Esophagus squamous epithelium (tissue), 5 donors: ENCODE results near the gene KCNN3. TPM values are rescaled to one million over a fixed set of nuclear protein-coding genes. Genes with fewer than 3 reads are reported as not detected.

Source experiments
- DNase-seq: peaks from one replicate; lab custom pipeline; 2025; lab: John Stamatoyannopoulos, UW
- H3K27ac ChIP-seq, 4 donors: fragments of 200-600 bp; sonication (generic); one replicate each; pipeline ENCODE4 v1.5.1; 2016 to 2019; ENCODE audit warnings: mild to moderate bottlenecking in 1 of 4
- H3K27me3 ChIP-seq, 4 donors: fragments of 200-600 bp; sonication (generic); 1 replicate in 3 of 4; 2 replicates in 1 of 4; pipeline versions ENCODE4 v1.5.1 to v1.6.0; 2017 to 2021; ENCODE audit warnings: antibody characterized with exemption in 1 of 4
- H3K36me3 ChIP-seq, 3 donors: fragments of 200-600 bp; sonication (generic); one replicate each; pipeline ENCODE4 v1.5.1; 2016 to 2019
- H3K4me1 ChIP-seq, 3 donors: fragments of 200-600 bp; sonication (generic); one replicate each; pipeline ENCODE4 v1.5.1; 2017 to 2019
- H3K4me3 ChIP-seq, 4 donors: fragments of 200-600 bp; sonication (generic); 1 replicate in 3 of 4; 2 replicates in 1 of 4; pipeline ENCODE4 v1.5.1; 2016 to 2019; ENCODE audit warnings: mild to moderate bottlenecking in 2 of 4, moderate library complexity in 1 of 4
- H3K9me3 ChIP-seq, 3 donors: fragments of 200-600 bp; sonication (generic); one replicate each; pipeline ENCODE4 v1.5.1; 2016 to 2019
- POLR2A ChIP-seq, 4 donors: fragments of 450-650 bp; IDR thresholded peaks; one replicate each; pipeline ENCODE4 v1.6.1; 2017; ENCODE audit warnings: antibody characterized with exemption in 4 of 4, mild to moderate bottlenecking in 4 of 4, moderate library complexity in 3 of 4
- WGBS, 2 donors: methylation state at CpG; one replicate each; pipeline ENCODE4 v1.1.5; 2018; 5-methylcytosine and 5-hydroxymethylcytosine counted together
- intact Hi-C: fragments of 100-400 bp; cut with DNase I; formaldehyde crosslinking; loops from one replicate; pipeline ENCODE4 v1.15.0; 2022
- total RNA-seq, 4 donors: library from RNA; depleted of rRNA; stranded (reverse); fragments of >200 nt; gene quantifications; one replicate each; pipeline ENCODE4 v1.1.0, GENCODE V29; 2016
- TF ChIP-seq, protein P1 (sequence below), 6 experiments: fragments of 450-650 bp in 4 of 6; fragments of 200-600 bp in 2 of 6; sonication (generic) in 2 of 6; IDR thresholded peaks; one replicate each; pipeline ENCODE4 v1.5.1; 2016 to 2019; ENCODE audit warnings: antibody characterized with exemption in 6 of 6, mild to moderate bottlenecking in 4 of 6, moderate library complexity in 4 of 6
- donor health status: DM: yes; HTN: yes; CAD: no.

Gene KCNN3
- total RNA-seq, 4 donors from 2014 or later: 0.08 to 1.7 (median 0.50) TPM

DNA sequence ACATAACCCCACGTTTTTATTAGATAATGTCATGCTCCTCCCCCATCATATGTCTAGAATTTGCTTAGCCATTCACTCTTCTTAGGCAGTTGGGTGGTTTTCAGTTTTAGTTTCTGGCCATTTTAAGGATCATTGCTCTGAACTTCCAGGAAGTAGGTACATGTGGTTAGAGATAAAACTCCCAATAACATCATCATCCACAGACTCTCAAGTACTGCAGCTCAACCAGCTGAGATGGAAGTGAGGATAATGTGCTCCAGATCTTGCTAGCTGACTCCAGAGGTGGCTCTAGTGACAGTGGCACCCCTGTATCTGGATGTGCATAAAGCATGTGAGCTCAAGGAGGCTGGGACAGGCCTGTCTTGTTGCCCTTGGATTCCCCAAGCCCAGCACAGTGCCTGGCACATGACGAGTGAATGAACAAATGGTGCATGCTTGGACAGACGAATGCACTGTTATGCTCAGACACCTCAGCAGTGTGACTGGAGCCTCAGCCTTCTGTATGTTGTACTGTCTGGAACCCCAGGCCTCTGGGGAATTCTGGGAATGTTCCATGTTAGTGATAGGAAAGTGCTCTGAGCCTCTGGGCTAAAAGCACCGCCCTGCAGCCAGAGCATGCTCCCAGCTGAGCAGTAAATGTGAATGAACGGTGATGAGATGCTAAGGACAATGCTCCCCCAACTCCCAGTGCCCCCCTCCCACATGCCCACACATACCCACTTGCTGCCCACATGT lies 16.4 kb upstream of the KCNN3 start:
- Histone ChIP-seq H3K27me3 (no peaks in the 10 kb centered on the region), H3K4me3 (no peak overlapping the region), H3K9me3 (no peaks in the 10 kb centered on the region), H3K36me3 (no peaks in the 10 kb centered on the region), H3K27ac (no peak overlapping the region), H3K4me1 (no peaks in the 10 kb centered on the region)
- WGBS, 2 donors: 37 to 52% methylated on average over 3 to 5 of the region's 5 CpGs
- intact Hi-C loops: no loop called here
- no peak for DNase-seq
- TF ChIP-seq, protein P1, sequence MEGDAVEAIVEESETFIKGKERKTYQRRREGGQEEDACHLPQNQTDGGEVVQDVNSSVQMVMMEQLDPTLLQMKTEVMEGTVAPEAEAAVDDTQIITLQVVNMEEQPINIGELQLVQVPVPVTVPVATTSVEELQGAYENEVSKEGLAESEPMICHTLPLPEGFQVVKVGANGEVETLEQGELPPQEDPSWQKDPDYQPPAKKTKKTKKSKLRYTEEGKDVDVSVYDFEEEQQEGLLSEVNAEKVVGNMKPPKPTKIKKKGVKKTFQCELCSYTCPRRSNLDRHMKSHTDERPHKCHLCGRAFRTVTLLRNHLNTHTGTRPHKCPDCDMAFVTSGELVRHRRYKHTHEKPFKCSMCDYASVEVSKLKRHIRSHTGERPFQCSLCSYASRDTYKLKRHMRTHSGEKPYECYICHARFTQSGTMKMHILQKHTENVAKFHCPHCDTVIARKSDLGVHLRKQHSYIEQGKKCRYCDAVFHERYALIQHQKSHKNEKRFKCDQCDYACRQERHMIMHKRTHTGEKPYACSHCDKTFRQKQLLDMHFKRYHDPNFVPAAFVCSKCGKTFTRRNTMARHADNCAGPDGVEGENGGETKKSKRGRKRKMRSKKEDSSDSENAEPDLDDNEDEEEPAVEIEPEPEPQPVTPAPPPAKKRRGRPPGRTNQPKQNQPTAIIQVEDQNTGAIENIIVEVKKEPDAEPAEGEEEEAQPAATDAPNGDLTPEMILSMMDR (IDR thresholded peaks at IDR 0.05): no peak
- no peak for TF ChIP-seq POLR2A (IDR thresholded peaks at IDR 0.05)

DNA sequence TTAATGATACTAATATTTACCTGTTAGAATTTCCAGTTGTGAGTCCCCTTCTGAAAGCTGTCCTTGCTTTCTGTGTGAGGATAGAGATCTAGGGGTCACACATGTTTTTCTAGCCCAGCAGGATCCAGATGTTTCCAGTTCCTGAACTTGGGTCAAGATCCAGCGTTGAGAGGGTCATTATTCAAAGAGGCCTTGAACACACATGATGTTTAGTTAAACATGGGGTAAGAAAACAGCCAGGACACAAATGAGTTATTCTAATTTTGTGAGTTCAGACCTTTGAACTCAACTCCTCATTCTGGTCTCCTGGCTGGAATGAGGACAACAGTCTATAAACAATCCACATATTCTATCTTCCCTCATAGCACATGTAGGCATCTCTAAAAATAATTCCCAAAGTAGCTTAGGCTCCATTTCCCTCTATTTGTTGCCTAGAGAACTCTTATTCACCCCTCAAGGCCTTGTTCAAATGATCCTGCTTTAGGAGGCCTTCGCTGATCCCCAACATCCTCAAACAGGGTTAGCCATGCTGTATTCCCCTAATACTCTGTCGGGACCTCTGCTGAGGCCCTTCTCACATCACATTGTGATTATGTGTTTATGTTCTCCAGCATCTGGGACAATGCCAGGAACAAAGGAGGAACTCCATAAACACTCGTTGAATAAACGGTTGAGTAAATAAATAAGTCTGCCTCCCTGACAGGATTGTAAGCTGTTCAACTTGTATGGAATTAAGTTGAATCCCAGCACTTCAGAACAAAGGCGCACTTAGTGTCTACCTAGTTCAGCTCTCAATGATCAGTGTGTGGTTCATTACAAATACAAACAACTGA lies 15.0 kb upstream of the KCNN3 start:
- H3K4me3 ChIP-seq: no peak overlapping the region
- peak overlapping the region in 2 of 4 donors; percentile 12 to 13 for H3K27ac ChIP-seq
- 50 to 67% methylated on average over 6 of the region's 6 CpGs for WGBS, 2 donors
- no peaks in the 10 kb centered on the region for H3K36me3 ChIP-seq
- TF ChIP-seq POLR2A (IDR thresholded peaks at IDR 0.05): no peak
- TF ChIP-seq, protein P1 (IDR thresholded peaks at IDR 0.05): no peak
- intact Hi-C loops: no loop called here
- no peaks in the 10 kb centered on the region for H3K27me3 ChIP-seq
- DNase-seq: no peak
- H3K9me3 ChIP-seq: no peaks in the 10 kb centered on the region
- H3K4me1 ChIP-seq: no peaks in the 10 kb centered on the region

DNA sequence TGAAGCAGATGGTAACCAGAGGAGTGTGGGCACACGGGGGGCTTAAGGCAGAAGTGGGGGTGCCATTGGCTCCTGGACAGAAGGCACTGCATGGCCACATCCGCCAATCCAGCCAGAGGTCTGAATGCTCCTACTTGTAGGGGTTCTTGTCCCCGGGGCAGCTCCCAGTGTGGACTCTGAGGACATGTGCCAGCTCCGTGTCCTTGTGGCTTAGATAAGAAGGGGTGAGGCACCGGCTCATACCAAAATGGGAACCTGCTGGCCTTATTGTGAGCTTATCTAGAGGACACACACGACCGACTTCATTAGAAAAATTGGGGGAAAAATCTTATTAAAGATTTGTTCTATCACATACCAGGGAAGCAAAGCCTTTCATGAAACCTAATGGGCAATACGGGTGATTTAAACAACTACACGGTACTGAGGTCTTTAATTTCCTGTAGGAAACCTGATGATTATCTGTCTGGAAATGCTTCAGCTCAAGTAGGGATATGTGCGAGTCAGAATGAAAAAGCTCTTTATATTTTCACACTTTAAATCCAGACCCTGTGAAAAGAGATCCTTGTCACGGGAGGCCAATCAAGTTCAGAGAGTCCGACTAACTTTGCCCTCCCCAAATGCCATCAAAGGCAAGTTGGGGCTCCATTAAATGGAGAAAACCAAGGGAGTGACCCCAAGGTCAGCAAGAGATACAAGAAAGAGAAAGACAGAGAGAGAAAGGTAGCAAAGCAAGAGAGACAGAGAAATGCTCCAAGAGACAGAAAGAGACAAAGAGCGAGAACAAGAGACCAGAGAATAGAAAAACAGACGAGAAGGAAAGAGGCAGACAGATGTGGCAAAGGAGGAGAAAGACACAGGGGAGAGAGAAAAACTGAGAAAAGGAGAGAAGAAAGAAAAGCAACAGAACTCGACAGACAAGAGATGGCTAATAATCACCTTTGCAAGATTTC lies 14.1 kb upstream of the KCNN3 start:
- H3K27ac ChIP-seq: peak overlapping the region in 2 of 4 donors; percentile 12 to 13
- 67 to 72% methylated on average over 12 to 15 of the region's 15 CpGs for WGBS, 2 donors
- no peak for TF ChIP-seq POLR2A (IDR thresholded peaks at IDR 0.05)
- TF ChIP-seq, protein P1 (IDR thresholded peaks at IDR 0.05): no peak
- DNase-seq: no peak
- no peak overlapping the region for H3K4me3 ChIP-seq
- H3K9me3 ChIP-seq: no peaks in the 10 kb centered on the region
- H3K36me3 ChIP-seq: no peaks in the 10 kb centered on the region
- intact Hi-C loops: no loop called here
- no peaks in the 10 kb centered on the region for H3K4me1 ChIP-seq
- no peaks in the 10 kb centered on the region for H3K27me3 ChIP-seq

DNA sequence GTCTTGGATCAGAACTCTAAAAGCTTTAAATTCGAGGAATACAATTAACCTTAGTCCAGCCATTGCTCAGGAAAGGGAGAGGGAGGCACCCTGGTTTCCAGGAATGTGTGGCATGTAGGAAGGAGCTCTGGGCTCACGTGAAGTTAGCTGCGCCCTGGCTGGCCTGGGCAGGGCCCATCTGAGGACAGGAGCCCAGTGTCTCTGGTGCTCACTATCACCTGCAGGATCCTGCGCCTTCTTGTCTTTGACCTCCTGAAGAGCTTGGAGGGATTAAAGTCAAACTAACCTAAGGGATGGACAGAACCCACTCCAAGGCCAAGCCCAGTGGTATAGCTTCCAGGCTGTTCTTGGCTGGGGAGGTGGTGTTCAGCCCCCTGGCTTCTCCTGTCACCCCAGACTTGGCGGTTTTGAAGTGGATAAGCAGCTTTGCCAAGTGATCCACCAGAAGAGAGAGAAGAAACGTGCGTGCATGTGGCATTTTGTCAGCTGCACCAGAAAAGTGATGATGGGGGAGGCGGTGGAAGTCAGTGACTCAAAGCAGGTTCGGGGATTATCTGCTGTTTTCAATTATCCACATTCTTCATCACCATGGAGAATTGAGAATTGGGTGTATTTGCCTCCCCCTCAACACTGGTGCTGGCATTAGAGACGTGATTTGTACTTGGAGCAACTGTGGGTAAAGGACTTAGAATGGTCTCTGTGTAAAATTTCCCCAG lies 11.9 kb upstream of the KCNN3 start:
- intact Hi-C loops: no loop called here
- Histone ChIP-seq H3K9me3 (no peaks in the 10 kb centered on the region), H3K36me3 (no peaks in the 10 kb centered on the region), H3K4me3 (no peak overlapping the region), H3K4me1 (peaks cover 0 to 7% (median 3%) of the 10 kb centered on the region in 3 donors), H3K27me3 (no peaks in the 10 kb centered on the region), H3K27ac (no peak overlapping the region)
- DNase-seq: no peak
- TF ChIP-seq POLR2A (IDR thresholded peaks at IDR 0.05): no peak
- TF ChIP-seq, protein P1 (IDR thresholded peaks at IDR 0.05): no peak
- WGBS, 2 donors: 78 to 81% methylated on average over 5 to 8 of the region's 10 CpGs
